Vagina (tissue), 2 donors: ENCODE data around the gene GUF1. TPM values are rescaled to one million over a fixed set of nuclear protein-coding genes. Genes with fewer than 3 reads are reported as not detected.
"Not testable (repeated sequence)": the region's sequence is repeated elsewhere in the genome, so short reads cannot be mapped to it uniquely, and the experiment has no call there.

Experiments
- DNase-seq, 2 donors: peaks; one replicate each; pipeline ENCODE4 v3.0.0-alpha.2; 2017; ENCODE audit errors: extremely low spot score in 2 of 2
- H3K27ac ChIP-seq: fragments of 200-600 bp; sonication (generic); one replicate; pipeline ENCODE4 v1.5.1; 2019
- H3K27me3 ChIP-seq: fragments of 200-600 bp; sonication (generic); one replicate; pipeline ENCODE4 v1.5.1; 2019
- H3K36me3 ChIP-seq, 2 donors: fragments of 200-600 bp; sonication (generic); one replicate each; pipeline ENCODE4 v1.5.1; 2017 to 2019
- H3K4me1 ChIP-seq: fragments of 200-600 bp; sonication (generic); one replicate; pipeline ENCODE4 v1.5.1; 2019
- H3K4me3 ChIP-seq, 2 donors: fragments of 200-600 bp; sonication (generic); 1 replicate in 1 of 2; 2 replicates in 1 of 2; pipeline ENCODE4 v1.5.1; 2016 to 2019
- H3K9me3 ChIP-seq: fragments of 200-600 bp; sonication (generic); one replicate; pipeline ENCODE4 v1.5.1; 2019
- POLR2A ChIP-seq, 2 donors: fragments of 450-650 bp; IDR thresholded peaks; one replicate each; pipeline ENCODE4 v1.6.1; 2017; ENCODE audit warnings: antibody characterized with exemption in 2 of 2, mild to moderate bottlenecking in 2 of 2, moderate library complexity in 2 of 2
- POLR2AphosphoS5 ChIP-seq, 2 donors: sonication (generic); formaldehyde crosslinking; IDR thresholded peaks; one replicate each; pipeline ENCODE4 v1.9.0; 2017; ENCODE audit warnings: antibody characterized with exemption in 2 of 2, mild to moderate bottlenecking in 2 of 2, low read depth in 1 of 2; ENCODE audit not compliant: insufficient read depth in 1 of 2
- intact Hi-C: fragments of 100-400 bp; cut with DNase I; formaldehyde crosslinking; loops from one replicate; pipeline ENCODE4 v1.15.1; 2023
- total RNA-seq: library from RNA; depleted of rRNA; stranded (reverse); fragments of >200 nt; gene quantifications from one replicate; pipeline ENCODE4 v1.2.3, GENCODE V29; 2016
- TF ChIP-seq, protein P1 (sequence below), 3 experiments: fragments of 450-650 bp in 2 of 3; fragments of 200-600 bp in 1 of 3; sonication (generic) in 1 of 3; IDR thresholded peaks; one replicate each; pipeline ENCODE4 v1.5.1; 2017 to 2019; ENCODE audit warnings: antibody characterized with exemption in 3 of 3, mild to moderate bottlenecking in 2 of 3, moderate library complexity in 2 of 3

Gene GUF1
- total RNA-seq, 1 donor from 2014 or later: 11.5 TPM

DNA sequence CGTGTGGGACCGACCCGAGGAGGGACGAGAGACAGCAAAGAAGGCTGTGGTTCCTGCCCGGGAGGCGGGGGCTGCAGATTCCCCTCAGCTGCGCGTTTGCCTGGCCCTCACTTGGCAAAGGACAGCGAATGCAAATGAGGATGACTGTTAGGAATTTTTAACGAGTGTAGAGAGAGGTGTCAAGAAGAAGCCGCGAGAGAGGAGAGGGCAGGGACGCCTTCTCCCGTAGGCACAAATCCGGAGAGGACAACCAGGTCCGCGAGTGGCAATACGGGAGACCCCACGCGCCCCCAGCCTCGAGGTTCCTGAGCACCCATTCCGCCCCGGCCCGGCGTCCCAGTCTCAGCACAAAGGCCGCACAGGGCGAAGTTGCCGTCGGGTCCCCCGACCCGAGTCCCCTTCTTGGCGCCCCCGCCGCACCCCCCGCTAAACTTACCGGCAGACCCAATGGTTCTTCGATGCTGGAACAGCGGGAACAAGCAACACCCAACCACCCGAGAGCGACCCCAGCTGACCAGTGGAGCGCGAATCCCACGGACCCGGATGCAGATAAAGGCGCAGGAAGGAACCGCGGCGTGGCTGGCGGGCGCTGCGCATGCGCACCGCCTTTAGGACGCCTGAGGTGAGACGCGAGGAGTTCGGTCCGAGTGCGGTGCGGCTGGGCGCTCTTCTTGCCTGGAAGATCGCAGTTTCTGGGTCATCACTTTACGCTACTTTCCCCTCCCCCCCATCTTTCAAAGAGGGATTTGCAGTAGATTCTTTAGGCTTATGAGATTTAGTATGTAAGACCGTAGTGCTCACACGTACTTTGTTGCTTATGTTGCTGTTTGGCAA lies 48.0 kb downstream of the GUF1 start, which contains the start of gene GNPDA2:
Gene GNPDA2 (minus strand): TSS at position 519 of the 834 bp plus-strand sequence. CDS start 4,349 bp downstream, outside the sequence.
- Histone ChIP-seq H3K4me3 (peak within 1 kb of the TSS; percentile 71 to 79), H3K27ac (peak within 1 kb of the TSS; percentile 81), H3K36me3 (no peaks in the 10 kb centered on the region), H3K27me3 (no peaks in the 10 kb centered on the region), H3K9me3 (no peaks in the 10 kb centered on the region), H3K4me1 (peaks cover 32% of the 10 kb centered on the region)
- intact Hi-C loops: no loop called here
- DNase-seq: peak in 1 of 2 donors; percentile 91
- TF ChIP-seq POLR2AphosphoS5 (IDR thresholded peaks at IDR 0.05; ENCODE audit: insufficient read depth in 1 of 2, low read depth in 1 of 2) (peak; percentile 58 to 66), POLR2A (IDR thresholded peaks at IDR 0.05) (peak in 1 of 2 donors; percentile 23)
- TF ChIP-seq, protein P1, sequence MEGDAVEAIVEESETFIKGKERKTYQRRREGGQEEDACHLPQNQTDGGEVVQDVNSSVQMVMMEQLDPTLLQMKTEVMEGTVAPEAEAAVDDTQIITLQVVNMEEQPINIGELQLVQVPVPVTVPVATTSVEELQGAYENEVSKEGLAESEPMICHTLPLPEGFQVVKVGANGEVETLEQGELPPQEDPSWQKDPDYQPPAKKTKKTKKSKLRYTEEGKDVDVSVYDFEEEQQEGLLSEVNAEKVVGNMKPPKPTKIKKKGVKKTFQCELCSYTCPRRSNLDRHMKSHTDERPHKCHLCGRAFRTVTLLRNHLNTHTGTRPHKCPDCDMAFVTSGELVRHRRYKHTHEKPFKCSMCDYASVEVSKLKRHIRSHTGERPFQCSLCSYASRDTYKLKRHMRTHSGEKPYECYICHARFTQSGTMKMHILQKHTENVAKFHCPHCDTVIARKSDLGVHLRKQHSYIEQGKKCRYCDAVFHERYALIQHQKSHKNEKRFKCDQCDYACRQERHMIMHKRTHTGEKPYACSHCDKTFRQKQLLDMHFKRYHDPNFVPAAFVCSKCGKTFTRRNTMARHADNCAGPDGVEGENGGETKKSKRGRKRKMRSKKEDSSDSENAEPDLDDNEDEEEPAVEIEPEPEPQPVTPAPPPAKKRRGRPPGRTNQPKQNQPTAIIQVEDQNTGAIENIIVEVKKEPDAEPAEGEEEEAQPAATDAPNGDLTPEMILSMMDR (IDR thresholded peaks at IDR 0.05): no peak

DNA sequence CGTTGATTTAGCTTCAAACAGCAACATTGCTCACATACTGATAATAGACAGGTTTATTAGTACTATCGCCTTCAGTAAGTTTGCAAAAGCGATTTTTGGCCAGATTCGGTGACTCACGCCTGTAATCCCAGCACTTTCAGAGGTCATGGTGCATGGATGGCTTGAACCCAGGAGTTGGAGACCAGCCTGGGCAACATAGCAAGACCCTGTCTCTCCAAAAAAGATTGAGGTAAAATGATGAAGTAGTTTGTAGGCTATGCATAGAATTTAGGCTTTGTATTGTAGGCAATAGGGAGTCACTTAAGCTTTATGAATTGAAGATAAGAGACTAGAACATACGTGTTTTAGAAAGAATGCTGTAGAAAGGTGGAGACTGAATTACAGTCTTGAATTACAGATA lies 49.3 kb downstream of the GUF1 start:
- H3K4me3 ChIP-seq: peak overlapping the region in 1 of 2 donors; percentile 71
- no peaks in the 10 kb centered on the region for H3K9me3 ChIP-seq
- TF ChIP-seq POLR2AphosphoS5 (IDR thresholded peaks at IDR 0.05; ENCODE audit: insufficient read depth in 1 of 2, low read depth in 1 of 2) (no peak), POLR2A (IDR thresholded peaks at IDR 0.05) (no peak)
- TF ChIP-seq, protein P1 (IDR thresholded peaks at IDR 0.05): no peak
- no peak for DNase-seq
- intact Hi-C loops: no loop called here
- no peak overlapping the region for H3K27ac ChIP-seq
- H3K36me3 ChIP-seq: no peaks in the 10 kb centered on the region
- H3K27me3 ChIP-seq: no peaks in the 10 kb centered on the region
- peaks cover 27% of the 10 kb centered on the region for H3K4me1 ChIP-seq

DNA sequence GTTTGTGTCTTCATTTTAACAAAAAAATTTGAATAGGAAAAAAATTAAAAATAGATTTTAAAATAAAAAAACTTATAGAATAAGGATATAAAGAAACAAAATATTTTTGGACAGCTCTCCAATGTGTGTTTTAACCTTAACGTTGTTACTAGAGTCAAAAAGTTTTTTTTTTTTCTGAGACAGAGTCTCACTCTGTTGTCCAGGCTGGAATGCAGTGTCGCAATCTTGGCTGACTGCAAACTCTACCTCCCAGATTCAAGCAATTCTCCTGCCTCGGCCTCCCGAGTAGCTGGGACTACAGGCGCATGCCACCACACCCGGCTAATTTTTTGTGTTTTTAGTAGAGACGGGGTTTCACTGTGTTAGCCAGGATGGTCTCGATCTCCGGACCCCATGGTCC lies 50.5 kb downstream of the GUF1 start:
- DNase-seq, H3K9me3 ChIP-seq, H3K27me3 ChIP-seq, H3K27ac ChIP-seq, H3K4me3 ChIP-seq, H3K36me3 ChIP-seq, intact Hi-C loops: not testable (repeated sequence)
- peaks cover 26% of the 10 kb centered on the region for H3K4me1 ChIP-seq

DNA sequence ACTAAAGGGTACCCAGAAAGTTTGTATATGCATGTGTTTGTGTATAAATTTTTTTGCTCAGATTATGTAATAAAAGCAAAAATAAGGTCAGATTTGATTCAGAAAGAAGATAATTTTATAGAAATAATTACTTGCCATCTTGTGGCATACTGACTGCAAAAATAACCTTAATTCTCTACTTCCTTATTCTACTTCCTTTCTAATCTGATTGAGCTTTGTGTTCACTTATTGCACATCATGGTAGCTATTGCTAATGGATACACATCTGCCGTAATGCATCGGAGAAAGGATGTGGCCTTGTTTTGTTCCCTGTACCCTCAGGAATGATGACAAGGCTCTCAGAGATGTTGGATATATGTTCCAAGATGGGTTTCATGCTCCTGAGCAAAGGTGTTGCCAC lies 58.7 kb downstream of the GUF1 start:
- Histone ChIP-seq H3K9me3 (no peaks in the 10 kb centered on the region), H3K27me3 (no peaks in the 10 kb centered on the region), H3K4me3 (no peak overlapping the region), H3K4me1 (no peaks in the 10 kb centered on the region), H3K27ac (no peak overlapping the region), H3K36me3 (no peaks in the 10 kb centered on the region)
- DNase-seq: no peak
- TF ChIP-seq, protein P1 (IDR thresholded peaks at IDR 0.05): no peak
- TF ChIP-seq POLR2A (IDR thresholded peaks at IDR 0.05) (no peak), POLR2AphosphoS5 (IDR thresholded peaks at IDR 0.05; ENCODE audit: insufficient read depth in 1 of 2, low read depth in 1 of 2) (no peak)
- intact Hi-C loops: no loop called here

DNA sequence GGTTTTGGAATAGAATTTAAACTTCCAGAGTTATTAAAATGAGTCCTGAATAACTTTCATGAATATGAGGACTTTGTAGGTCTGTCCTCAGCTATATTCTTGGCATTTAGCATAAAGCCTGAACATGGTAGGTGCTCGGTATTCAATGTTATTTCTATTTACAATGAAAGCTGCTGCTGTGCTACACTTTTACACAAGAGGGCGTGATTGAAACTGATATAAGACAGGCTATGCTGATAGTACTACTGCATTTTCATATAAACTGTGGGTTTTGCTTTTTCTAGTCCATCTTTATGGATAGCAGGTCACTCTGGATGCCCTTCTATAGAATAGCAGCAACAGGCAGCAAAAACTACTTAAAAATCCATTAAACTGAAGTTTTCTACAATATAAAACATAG lies 60.4 kb downstream of the GUF1 start:
- intact Hi-C loops: no loop called here
- TF ChIP-seq, protein P1 (IDR thresholded peaks at IDR 0.05): no peak
- no peak for TF ChIP-seq POLR2AphosphoS5 (IDR thresholded peaks at IDR 0.05; ENCODE audit: insufficient read depth in 1 of 2, low read depth in 1 of 2)
- TF ChIP-seq POLR2A (IDR thresholded peaks at IDR 0.05): no peak
- Histone ChIP-seq H3K4me3 (no peak overlapping the region), H3K4me1 (no peaks in the 10 kb centered on the region), H3K36me3 (no peaks in the 10 kb centered on the region), H3K9me3 (no peaks in the 10 kb centered on the region), H3K27ac (no peak overlapping the region), H3K27me3 (no peaks in the 10 kb centered on the region)
- DNase-seq: no peak
